HL-60 (cell line): ENCODE data around the gene WAPL.
"Not testable (repeated sequence)": the region's sequence is repeated elsewhere in the genome, so short reads cannot be mapped to it uniquely, and the experiment has no call there.

Experiments
- DNase-seq, 2 experiments: peaks; one replicate each; pipeline ENCODE4 v3.0.0-alpha.2; 2010 to 2020; ENCODE audit warnings: low read depth in 1 of 2, low spot score in 1 of 2
- H3K27ac ChIP-seq: fragments of 250-450 bp; sonication (Bioruptor Pico); replicated peaks from 2 replicates; pipeline ENCODE4 v1.5.1; 2020; ENCODE audit warnings: mild to moderate bottlenecking, moderate library complexity
- H3K27me3 ChIP-seq: fragments of 250-450 bp; sonication (Bioruptor Pico); 2 replicates; pipeline ENCODE4 v1.5.1; 2021; ENCODE audit warnings: mild to moderate bottlenecking, moderate library complexity; ENCODE audit not compliant: insufficient read depth, poor library complexity, severe bottlenecking
- H3K4me3 ChIP-seq: replicated peaks from 2 replicates; pipeline ENCODE4 v1.5.1; 2011; ENCODE audit warnings: mild to moderate bottlenecking, control low read depth, low read length; ENCODE audit not compliant: insufficient read depth
- GABPA ChIP-seq: IDR thresholded peaks from 2 replicates; pipeline ENCODE4 v1.6.1; 2012; ENCODE audit warnings: low read depth
- POLR2AphosphoS5 ChIP-seq: IDR thresholded peaks from 2 replicates; pipeline ENCODE4 v1.6.1; 2012; ENCODE audit warnings: low read depth
- REST ChIP-seq: IDR thresholded peaks from 2 replicates; pipeline ENCODE4 v1.6.1; 2012; ENCODE audit warnings: low read depth; ENCODE audit not compliant: insufficient replicate concordance
- SPI1 ChIP-seq: IDR thresholded peaks from 2 replicates; pipeline ENCODE4 v1.6.1; 2012; ENCODE audit warnings: low read depth, mild to moderate bottlenecking, borderline replicate concordance
- long read RNA-seq: library from polyadenylated mRNA; unstranded; transcript quantifications from one replicate; pipeline ENCODE4 v2.0.0, GENCODE V29; 2020
- TF ChIP-seq, protein P1 (sequence below): IDR thresholded peaks from one replicate; pipeline ENCODE4 v1.5.1; 2011; ENCODE audit warnings: low read length, control low read depth, inconsistent platforms; ENCODE audit not compliant: insufficient read depth

The WAPL gene
- long read RNA-seq, partial matches to known transcripts = 74 of 87 reads
- long read RNA-seq, other reads (novel, unspliced or antisense) = 12 of 87 reads

GRCh38 chr10:86521678-86522509, at the start of gene WAPL:
WAPL (minus strand) TSS chr10:86521792; CDS start chr10:86518069, 3,723 bp downstream.
- Histone ChIP-seq H3K4me3 (peak within 1 kb of the TSS; percentile 93), H3K27ac (peak within 1 kb of the TSS; percentile 92), H3K27me3 (no peaks in the 10 kb centered on the region)
- TF ChIP-seq SPI1 = 0 out of 2 replicates have a peak, but pooled peaks have one; percentile 8
- TF ChIP-seq, protein P1, sequence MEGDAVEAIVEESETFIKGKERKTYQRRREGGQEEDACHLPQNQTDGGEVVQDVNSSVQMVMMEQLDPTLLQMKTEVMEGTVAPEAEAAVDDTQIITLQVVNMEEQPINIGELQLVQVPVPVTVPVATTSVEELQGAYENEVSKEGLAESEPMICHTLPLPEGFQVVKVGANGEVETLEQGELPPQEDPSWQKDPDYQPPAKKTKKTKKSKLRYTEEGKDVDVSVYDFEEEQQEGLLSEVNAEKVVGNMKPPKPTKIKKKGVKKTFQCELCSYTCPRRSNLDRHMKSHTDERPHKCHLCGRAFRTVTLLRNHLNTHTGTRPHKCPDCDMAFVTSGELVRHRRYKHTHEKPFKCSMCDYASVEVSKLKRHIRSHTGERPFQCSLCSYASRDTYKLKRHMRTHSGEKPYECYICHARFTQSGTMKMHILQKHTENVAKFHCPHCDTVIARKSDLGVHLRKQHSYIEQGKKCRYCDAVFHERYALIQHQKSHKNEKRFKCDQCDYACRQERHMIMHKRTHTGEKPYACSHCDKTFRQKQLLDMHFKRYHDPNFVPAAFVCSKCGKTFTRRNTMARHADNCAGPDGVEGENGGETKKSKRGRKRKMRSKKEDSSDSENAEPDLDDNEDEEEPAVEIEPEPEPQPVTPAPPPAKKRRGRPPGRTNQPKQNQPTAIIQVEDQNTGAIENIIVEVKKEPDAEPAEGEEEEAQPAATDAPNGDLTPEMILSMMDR = no peak
- no peak for TF ChIP-seq GABPA
- peak; percentile 38; the same call in 1 of the 2 replicates for TF ChIP-seq POLR2AphosphoS5
- no peak for TF ChIP-seq REST
- peak; percentile 81 to 93 for DNase-seq

GRCh38 chr10:86569335-86569734, 47.7 kb upstream of the WAPL start:
- DNase-seq = no peak
- Histone ChIP-seq H3K4me3 (no peak overlapping the region), H3K27ac (no peak overlapping the region), H3K27me3 (no peaks in the 10 kb centered on the region)
- TF ChIP-seq SPI1 (no peak), GABPA (no peak), REST (no peak), POLR2AphosphoS5 (no peak)
- TF ChIP-seq, protein P1 = no peak

- DNase-seq, H3K4me3 ChIP-seq, H3K27me3 ChIP-seq, H3K27ac ChIP-seq: not testable (repeated sequence)
These were observed 44.9 kb upstream of the WAPL start for GRCh38 chr10:86566518-86566917.

GRCh38 chr10:86563338-86563737, 41.7 kb upstream of the WAPL start:
- not testable (repeated sequence) for DNase-seq, H3K27me3 ChIP-seq, H3K4me3 ChIP-seq, H3K27ac ChIP-seq

DNA sequence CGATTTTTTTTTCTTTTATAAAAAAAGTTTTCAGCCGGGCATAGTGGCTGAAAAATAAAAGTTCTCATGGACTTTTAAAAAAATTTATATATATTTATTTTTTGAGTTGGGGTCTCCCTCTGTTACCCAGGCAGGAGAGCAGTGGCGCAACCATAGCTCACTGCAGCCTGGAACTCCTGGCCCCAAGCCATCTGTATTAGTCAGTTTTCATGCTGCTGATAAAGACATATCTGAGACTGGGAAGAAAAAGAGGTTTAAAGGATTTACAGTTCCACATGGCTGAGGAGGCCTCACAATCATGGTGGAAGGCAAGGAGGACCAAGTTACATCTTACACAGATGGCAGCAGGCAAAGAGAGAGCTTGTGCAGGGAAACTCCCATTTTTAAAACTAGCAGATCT, 37.1 kb upstream of the WAPL start:
- DNase-seq = not testable (repeated sequence)

More for the DNA sequence above, 37.1 kb upstream of the WAPL start:
- not testable (repeated sequence) for H3K4me3 ChIP-seq, H3K27me3 ChIP-seq
- H3K27ac ChIP-seq = peak overlapping the region; percentile 71
